Peyer's patch (tissue), 4 donors: ENCODE results near the gene ANXA1.

Experiments
- POLR2A ChIP-seq, 2 donors: fragments of 450-650 bp; IDR thresholded peaks; one replicate each; pipeline ENCODE4 v1.5.1; 2017; ENCODE audit warnings: antibody characterized with exemption in 2 of 2, mild to moderate bottlenecking in 2 of 2, moderate library complexity in 2 of 2
- TF ChIP-seq, protein P1 (sequence below), 6 experiments: fragments of 450-650 bp in 4 of 6; fragments of 200-600 bp in 2 of 6; sonication (generic) in 1 of 6; IDR thresholded peaks; one replicate each; pipeline ENCODE4 v1.5.1; 2017 to 2019; ENCODE audit warnings: antibody characterized with exemption in 6 of 6, mild to moderate bottlenecking in 3 of 6, moderate library complexity in 1 of 6

DNA sequence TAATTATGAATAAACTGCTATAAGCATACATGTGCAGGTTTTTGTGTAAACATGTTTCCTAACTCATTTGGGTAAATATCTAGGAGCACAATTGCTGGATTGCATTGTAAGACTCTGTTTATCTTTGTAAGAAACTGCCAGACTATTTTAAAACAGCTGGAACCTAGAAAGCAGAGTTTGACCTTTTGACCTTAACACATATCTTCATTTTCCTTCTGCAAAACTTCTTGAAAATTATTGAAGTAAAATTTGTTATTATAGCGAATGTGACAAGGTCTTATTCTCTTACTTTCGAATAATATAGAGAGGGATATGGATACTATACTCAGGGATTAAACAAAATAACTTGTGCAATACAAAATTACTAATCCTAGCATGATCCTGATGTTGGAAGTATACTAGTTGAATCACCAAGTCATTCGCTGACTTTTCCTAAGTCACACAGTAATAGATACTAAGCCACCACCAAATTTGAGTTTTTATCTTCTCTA is 3.2 kb upstream of the ANXA1 start:
- TF ChIP-seq, protein P1, sequence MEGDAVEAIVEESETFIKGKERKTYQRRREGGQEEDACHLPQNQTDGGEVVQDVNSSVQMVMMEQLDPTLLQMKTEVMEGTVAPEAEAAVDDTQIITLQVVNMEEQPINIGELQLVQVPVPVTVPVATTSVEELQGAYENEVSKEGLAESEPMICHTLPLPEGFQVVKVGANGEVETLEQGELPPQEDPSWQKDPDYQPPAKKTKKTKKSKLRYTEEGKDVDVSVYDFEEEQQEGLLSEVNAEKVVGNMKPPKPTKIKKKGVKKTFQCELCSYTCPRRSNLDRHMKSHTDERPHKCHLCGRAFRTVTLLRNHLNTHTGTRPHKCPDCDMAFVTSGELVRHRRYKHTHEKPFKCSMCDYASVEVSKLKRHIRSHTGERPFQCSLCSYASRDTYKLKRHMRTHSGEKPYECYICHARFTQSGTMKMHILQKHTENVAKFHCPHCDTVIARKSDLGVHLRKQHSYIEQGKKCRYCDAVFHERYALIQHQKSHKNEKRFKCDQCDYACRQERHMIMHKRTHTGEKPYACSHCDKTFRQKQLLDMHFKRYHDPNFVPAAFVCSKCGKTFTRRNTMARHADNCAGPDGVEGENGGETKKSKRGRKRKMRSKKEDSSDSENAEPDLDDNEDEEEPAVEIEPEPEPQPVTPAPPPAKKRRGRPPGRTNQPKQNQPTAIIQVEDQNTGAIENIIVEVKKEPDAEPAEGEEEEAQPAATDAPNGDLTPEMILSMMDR (IDR thresholded peaks at IDR 0.05) = no peak
- TF ChIP-seq POLR2A (IDR thresholded peaks at IDR 0.05) = no peak
